GM23338 (cell line): ENCODE data around the gene FAM53A. TPM values are rescaled to one million over a fixed set of nuclear protein-coding genes. Genes with fewer than 3 reads are reported as not detected.
"Not testable (repeated sequence)": the region's sequence is repeated elsewhere in the genome, so short reads cannot be mapped to it uniquely, and the experiment has no call there.

Experiments
- ATAC-seq: fragments of 200-7000 bp; cut with Tn5 transposase; 3 replicates; pipeline ENCODE4 v1.9.1; 2020
- DNase-seq: peaks from one replicate; pipeline ENCODE4 v3.0.0-alpha.2; 2015; ENCODE audit warnings: low spot score
- H2AFZ ChIP-seq: fragments of 200-600 bp; sonication (generic); 2 replicates; pipeline ENCODE4 v1.8.0; 2016; ENCODE audit warnings: antibody characterized with exemption, mild to moderate bottlenecking, moderate library complexity
- H3F3A ChIP-seq: fragments of 200-600 bp; sonication (generic); replicated peaks from 2 replicates; pipeline ENCODE4 v1.8.0; 2017; ENCODE audit warnings: antibody characterized with exemption, mixed run types, low read depth
- H3K27ac ChIP-seq: fragments of 200-600 bp; sonication (generic); 2 replicates; pipeline ENCODE4 v1.6.1; 2016; ENCODE audit warnings: low read depth
- H3K27me3 ChIP-seq: fragments of 200-600 bp; sonication (generic); 2 replicates; pipeline ENCODE4 v1.8.0; 2016; ENCODE audit warnings: mild to moderate bottlenecking, mixed run types, moderate library complexity; ENCODE audit not compliant: insufficient read depth
- H3K36me3 ChIP-seq: fragments of 200-600 bp; sonication (generic); 2 replicates; pipeline ENCODE4 v1.8.0; 2016; ENCODE audit warnings: mild to moderate bottlenecking; ENCODE audit not compliant: insufficient read depth
- H3K4me1 ChIP-seq: fragments of 200-600 bp; sonication (generic); 2 replicates; pipeline ENCODE4 v1.8.0; 2016; ENCODE audit warnings: mild to moderate bottlenecking, moderate library complexity; ENCODE audit not compliant: insufficient read depth
- H3K4me2 ChIP-seq: fragments of 200-600 bp; sonication (generic); 2 replicates; pipeline ENCODE4 v1.7.1; 2017; ENCODE audit warnings: mixed run types
- H3K4me3 ChIP-seq: fragments of 200-600 bp; sonication (generic); 2 replicates; pipeline ENCODE4 v1.6.1; 2016; ENCODE audit warnings: mixed run types
- H3K79me2 ChIP-seq: fragments of 200-600 bp; sonication (generic); replicated peaks from 2 replicates; pipeline ENCODE4 v1.8.0; 2017; ENCODE audit warnings: mild to moderate bottlenecking; ENCODE audit not compliant: insufficient read depth
- H3K9me2 ChIP-seq: fragments of 200-600 bp; sonication (generic); 2 replicates; pipeline ENCODE4 v1.8.0; 2017; ENCODE audit not compliant: insufficient read depth
- H4K20me1 ChIP-seq: fragments of 200-600 bp; sonication (generic); replicated peaks from 2 replicates; pipeline ENCODE4 v1.8.0; 2017; ENCODE audit warnings: mild to moderate bottlenecking; ENCODE audit not compliant: insufficient read depth
- H3K27ac Mint-ChIP-seq: 2 replicates; pipeline ENCODE4 v1.8.0; 2020; ENCODE audit warnings: inconsistent platforms, mild to moderate bottlenecking, moderate library complexity, mixed read lengths
- H3K27me3 Mint-ChIP-seq: 3 replicates; pipeline ENCODE4 v1.8.0; 2022; ENCODE audit warnings: low read depth, mild to moderate bottlenecking, moderate library complexity, mixed read lengths, inconsistent platforms; ENCODE audit not compliant: insufficient read depth, poor library complexity
- H3K36me3 Mint-ChIP-seq: 3 replicates; pipeline ENCODE4 v1.8.0; 2021; ENCODE audit warnings: low read depth, mild to moderate bottlenecking, inconsistent platforms, moderate library complexity, mixed read lengths
- H3K4me1 Mint-ChIP-seq: 3 replicates; pipeline ENCODE4 v1.8.0; 2020; ENCODE audit warnings: mild to moderate bottlenecking, inconsistent platforms, mixed read lengths
- H3K4me3 Mint-ChIP-seq: 3 replicates; pipeline ENCODE4 v1.8.0; 2021; ENCODE audit warnings: moderate library complexity, mild to moderate bottlenecking, inconsistent platforms, mixed read lengths
- H3K9me3 Mint-ChIP-seq: 3 replicates; pipeline ENCODE4 v1.8.0; 2020; ENCODE audit warnings: moderate library complexity, mild to moderate bottlenecking, inconsistent platforms, mixed read lengths
- JUNB ChIP-seq: IDR thresholded peaks from one replicate; pipeline ENCODE4 v1.6.1; 2016; ENCODE audit warnings: antibody characterized with exemption; ENCODE audit not compliant: unreplicated experiment
- NANOG ChIP-seq: IDR thresholded peaks from 2 replicates; pipeline ENCODE4 v1.6.1; 2016; ENCODE audit warnings: antibody characterized with exemption, borderline replicate concordance
- POLR2AphosphoS5 ChIP-seq: IDR thresholded peaks from 2 replicates; pipeline ENCODE4 v1.6.1; 2016; ENCODE audit warnings: antibody characterized with exemption, low read depth
- ZNF114 ChIP-seq: fragments of 250-450 bp; sonication (Bioruptor Pico); IDR thresholded peaks from 2 replicates; pipeline ENCODE4 v1.5.0; 2020; ENCODE audit warnings: mild to moderate bottlenecking, moderate library complexity
- ZNF331 ChIP-seq: fragments of 250-450 bp; sonication (Bioruptor Pico); IDR thresholded peaks from 2 replicates; pipeline ENCODE4 v1.5.0; 2020; ENCODE audit warnings: low read depth, mild to moderate bottlenecking, moderate library complexity
- polyA plus RNA-seq: library from polyadenylated mRNA; unstranded; fragments of >200 nt; fragmentation: Nextera tagmentation; extraction: Ambion mirVana; gene quantifications from 2 replicates; pipeline ENCODE4 v1.2.1, GENCODE V29; 2016
- total RNA-seq: library from RNA; depleted of rRNA; stranded (reverse); fragments of >200 nt; shearing (Covaris generic); gene quantifications from 2 replicates; pipeline ENCODE4 v1.2.3, GENCODE V29; 2014
- TF ChIP-seq, protein P1 (sequence below), 2 experiments: fragments of 200-600 bp in 1 of 2; sonication (generic) in 1 of 2; conservative IDR thresholded peaks; 2 replicates each; pipeline versions ENCODE4 v1.5.1 to v1.6.1; 2016 to 2017; ENCODE audit warnings: antibody characterized with exemption in 2 of 2, low read depth in 2 of 2, mild to moderate bottlenecking in 2 of 2, moderate library complexity in 1 of 2
- TF ChIP-seq, protein P2 (sequence below): IDR thresholded peaks from one replicate; pipeline ENCODE4 v1.6.1; 2018; ENCODE audit warnings: antibody characterized with exemption; ENCODE audit not compliant: unreplicated experiment

FAM53A gene
- total and polyA plus RNA-seq, 2 experiments from 2014 or later: 1.1 to 3.1 TPM

DNA sequence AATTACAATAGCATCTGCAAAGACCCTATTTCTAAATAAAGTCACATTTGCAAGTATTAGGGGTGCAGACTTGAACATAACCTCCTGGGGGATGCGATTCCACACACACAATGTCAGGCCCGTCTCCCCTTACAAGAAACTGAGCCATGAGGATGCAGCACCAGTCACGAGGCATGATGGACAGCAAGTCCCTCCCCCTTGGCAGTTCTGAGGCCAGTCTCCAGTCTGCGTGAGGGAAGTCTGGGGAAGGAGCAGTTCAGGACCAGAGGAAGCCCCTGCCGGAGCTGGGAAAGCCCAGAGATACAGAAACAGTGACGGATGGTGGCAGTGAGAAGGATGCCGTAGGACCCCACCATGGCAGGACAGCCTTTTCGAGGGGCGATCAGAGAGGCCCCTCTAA is 9.4 kb downstream of the FAM53A start:
- H3K27me3 ChIP-seq: no peaks in the 10 kb centered on the region
- no peak overlapping the region; the same call in 1 of the 2 replicates for H3K27ac Mint-ChIP-seq
- H3K9me2 ChIP-seq: no peaks in the 10 kb centered on the region
- no peak overlapping the region for H3K4me3 ChIP-seq
- no peak overlapping the region for H3K27ac ChIP-seq
- H3K4me1 ChIP-seq: no peaks in the 10 kb centered on the region
- TF ChIP-seq, protein P1, sequence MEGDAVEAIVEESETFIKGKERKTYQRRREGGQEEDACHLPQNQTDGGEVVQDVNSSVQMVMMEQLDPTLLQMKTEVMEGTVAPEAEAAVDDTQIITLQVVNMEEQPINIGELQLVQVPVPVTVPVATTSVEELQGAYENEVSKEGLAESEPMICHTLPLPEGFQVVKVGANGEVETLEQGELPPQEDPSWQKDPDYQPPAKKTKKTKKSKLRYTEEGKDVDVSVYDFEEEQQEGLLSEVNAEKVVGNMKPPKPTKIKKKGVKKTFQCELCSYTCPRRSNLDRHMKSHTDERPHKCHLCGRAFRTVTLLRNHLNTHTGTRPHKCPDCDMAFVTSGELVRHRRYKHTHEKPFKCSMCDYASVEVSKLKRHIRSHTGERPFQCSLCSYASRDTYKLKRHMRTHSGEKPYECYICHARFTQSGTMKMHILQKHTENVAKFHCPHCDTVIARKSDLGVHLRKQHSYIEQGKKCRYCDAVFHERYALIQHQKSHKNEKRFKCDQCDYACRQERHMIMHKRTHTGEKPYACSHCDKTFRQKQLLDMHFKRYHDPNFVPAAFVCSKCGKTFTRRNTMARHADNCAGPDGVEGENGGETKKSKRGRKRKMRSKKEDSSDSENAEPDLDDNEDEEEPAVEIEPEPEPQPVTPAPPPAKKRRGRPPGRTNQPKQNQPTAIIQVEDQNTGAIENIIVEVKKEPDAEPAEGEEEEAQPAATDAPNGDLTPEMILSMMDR (conservative IDR thresholded peaks at IDR 0.05; ENCODE audit: low read depth in 2 of 2): no peak
- TF ChIP-seq, protein P2, sequence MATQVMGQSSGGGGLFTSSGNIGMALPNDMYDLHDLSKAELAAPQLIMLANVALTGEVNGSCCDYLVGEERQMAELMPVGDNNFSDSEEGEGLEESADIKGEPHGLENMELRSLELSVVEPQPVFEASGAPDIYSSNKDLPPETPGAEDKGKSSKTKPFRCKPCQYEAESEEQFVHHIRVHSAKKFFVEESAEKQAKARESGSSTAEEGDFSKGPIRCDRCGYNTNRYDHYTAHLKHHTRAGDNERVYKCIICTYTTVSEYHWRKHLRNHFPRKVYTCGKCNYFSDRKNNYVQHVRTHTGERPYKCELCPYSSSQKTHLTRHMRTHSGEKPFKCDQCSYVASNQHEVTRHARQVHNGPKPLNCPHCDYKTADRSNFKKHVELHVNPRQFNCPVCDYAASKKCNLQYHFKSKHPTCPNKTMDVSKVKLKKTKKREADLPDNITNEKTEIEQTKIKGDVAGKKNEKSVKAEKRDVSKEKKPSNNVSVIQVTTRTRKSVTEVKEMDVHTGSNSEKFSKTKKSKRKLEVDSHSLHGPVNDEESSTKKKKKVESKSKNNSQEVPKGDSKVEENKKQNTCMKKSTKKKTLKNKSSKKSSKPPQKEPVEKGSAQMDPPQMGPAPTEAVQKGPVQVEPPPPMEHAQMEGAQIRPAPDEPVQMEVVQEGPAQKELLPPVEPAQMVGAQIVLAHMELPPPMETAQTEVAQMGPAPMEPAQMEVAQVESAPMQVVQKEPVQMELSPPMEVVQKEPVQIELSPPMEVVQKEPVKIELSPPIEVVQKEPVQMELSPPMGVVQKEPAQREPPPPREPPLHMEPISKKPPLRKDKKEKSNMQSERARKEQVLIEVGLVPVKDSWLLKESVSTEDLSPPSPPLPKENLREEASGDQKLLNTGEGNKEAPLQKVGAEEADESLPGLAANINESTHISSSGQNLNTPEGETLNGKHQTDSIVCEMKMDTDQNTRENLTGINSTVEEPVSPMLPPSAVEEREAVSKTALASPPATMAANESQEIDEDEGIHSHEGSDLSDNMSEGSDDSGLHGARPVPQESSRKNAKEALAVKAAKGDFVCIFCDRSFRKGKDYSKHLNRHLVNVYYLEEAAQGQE: no peak
- TF ChIP-seq POLR2AphosphoS5 (no peak), ZNF331 (no peak), NANOG (no peak), ZNF114 (CRISPR knock-in tag) (no peak), JUNB (no peak)
- H3K4me3 Mint-ChIP-seq: no peak overlapping the region
- H2AFZ ChIP-seq: no peak overlapping the region
- DNase-seq (no peak), ATAC-seq (peak; percentile 72)
- H3K4me1 Mint-ChIP-seq: peaks cover 13% of the 10 kb centered on the region
- peaks cover 10% of the 10 kb centered on the region for H3K27me3 Mint-ChIP-seq
- H3K9me3 Mint-ChIP-seq: no peaks in the 10 kb centered on the region
- H4K20me1 ChIP-seq: no peaks in the 10 kb centered on the region
- H3K36me3 Mint-ChIP-seq: no peaks in the 10 kb centered on the region
- no peaks in the 10 kb centered on the region for H3K79me2 ChIP-seq
- no peaks in the 10 kb centered on the region for H3K36me3 ChIP-seq
- no peaks in the 10 kb centered on the region for H3F3A ChIP-seq
- H3K4me2 ChIP-seq: no peak overlapping the region

DNA sequence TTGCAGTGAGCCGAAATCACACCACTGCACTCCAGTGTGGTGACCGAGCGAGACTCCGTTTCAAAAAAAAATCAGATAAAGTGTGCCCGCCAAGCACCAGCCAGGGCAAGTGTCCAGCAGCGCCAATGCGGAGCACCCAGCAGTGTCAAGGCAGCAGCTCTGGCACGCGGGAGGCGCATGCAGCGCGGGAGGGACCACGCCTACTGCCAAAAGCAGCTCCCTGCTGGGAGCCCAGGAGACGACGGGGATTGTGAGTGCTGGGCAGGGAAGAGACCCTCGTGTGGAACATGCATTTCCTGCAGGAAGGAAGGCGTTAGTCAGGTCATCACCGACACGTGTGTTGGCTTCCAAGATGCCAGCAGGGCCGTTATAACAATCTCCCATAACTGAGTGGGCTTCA is 10.4 kb downstream of the FAM53A start:
- no peak overlapping the region for H2AFZ ChIP-seq
- H3K9me2 ChIP-seq: no peaks in the 10 kb centered on the region
- no peaks in the 10 kb centered on the region for H3F3A ChIP-seq
- H3K4me1 Mint-ChIP-seq: peaks cover 16% of the 10 kb centered on the region
- no peak overlapping the region for H3K4me2 ChIP-seq
- no peak overlapping the region for H3K27ac Mint-ChIP-seq
- no peak overlapping the region for H3K4me3 Mint-ChIP-seq
- H3K79me2 ChIP-seq: no peaks in the 10 kb centered on the region
- ATAC-seq (no peak), DNase-seq (no peak)
- H4K20me1 ChIP-seq: no peaks in the 10 kb centered on the region
- H3K27ac ChIP-seq: no peak overlapping the region
- H3K36me3 ChIP-seq: no peaks in the 10 kb centered on the region
- no peaks in the 10 kb centered on the region for H3K27me3 ChIP-seq
- no peak overlapping the region for H3K4me3 ChIP-seq
- TF ChIP-seq, protein P2: no peak
- TF ChIP-seq ZNF114 (CRISPR knock-in tag): no peak
- no peaks in the 10 kb centered on the region for H3K36me3 Mint-ChIP-seq
- peaks cover 13% of the 10 kb centered on the region for H3K27me3 Mint-ChIP-seq
- no peaks in the 10 kb centered on the region for H3K9me3 Mint-ChIP-seq
- no peaks in the 10 kb centered on the region for H3K4me1 ChIP-seq

DNA sequence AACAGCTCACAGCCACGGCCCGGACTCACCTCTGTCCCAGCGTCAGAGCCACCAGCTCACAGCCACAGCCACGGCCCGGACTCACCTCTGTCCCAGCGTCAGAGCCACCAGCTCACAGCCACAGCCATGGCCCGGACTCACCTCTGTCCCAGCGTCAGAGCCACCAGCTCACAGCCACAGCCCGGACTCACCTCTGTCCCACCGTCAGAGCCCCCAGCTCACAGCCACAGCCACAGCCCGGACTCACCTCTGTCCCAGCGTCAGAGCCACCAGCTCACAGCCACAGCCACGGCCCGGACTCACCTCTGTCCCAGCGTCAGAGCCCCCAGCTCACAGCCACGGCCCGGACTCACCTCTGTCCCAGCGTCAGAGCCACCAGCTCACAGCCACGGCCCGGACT is 13.1 kb downstream of the FAM53A start:
- H3K4me2 ChIP-seq, H3K27me3 ChIP-seq, ATAC-seq, H3K4me1 ChIP-seq, H3K79me2 ChIP-seq, H3K9me3 Mint-ChIP-seq, H3K4me3 Mint-ChIP-seq, H3K36me3 Mint-ChIP-seq, H3K27ac Mint-ChIP-seq, H2AFZ ChIP-seq, H3K4me3 ChIP-seq, H3K9me2 ChIP-seq, DNase-seq, H4K20me1 ChIP-seq, H3K27ac ChIP-seq, H3F3A ChIP-seq, H3K36me3 ChIP-seq: not testable (repeated sequence)
- peaks cover 11% of the 10 kb centered on the region for H3K4me1 Mint-ChIP-seq
- peaks cover 13% of the 10 kb centered on the region for H3K27me3 Mint-ChIP-seq
